ENCODE results near the gene FAM120A.

The FAM120A gene

DNA sequence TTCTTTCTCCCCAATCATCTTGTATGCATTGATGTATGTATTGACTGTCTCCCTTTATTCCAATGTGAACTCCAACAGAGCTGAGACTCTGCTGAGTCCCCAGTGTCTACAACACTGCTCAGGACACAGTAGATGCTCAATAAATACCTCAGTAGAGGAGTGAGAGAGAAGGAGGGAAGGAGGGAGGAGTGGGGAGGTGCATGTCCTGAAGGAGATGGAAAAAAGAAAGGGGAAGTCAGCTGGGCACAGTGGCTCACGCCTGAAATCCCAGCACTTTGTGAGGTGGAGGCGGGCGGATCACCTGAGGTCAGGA, 122.0 kb downstream of the FAM120A start:
- peaks cover 17% of the 10 kb centered on the region for H3K4me1 Mint-ChIP-seq
- TF ChIP-seq, protein P1, sequence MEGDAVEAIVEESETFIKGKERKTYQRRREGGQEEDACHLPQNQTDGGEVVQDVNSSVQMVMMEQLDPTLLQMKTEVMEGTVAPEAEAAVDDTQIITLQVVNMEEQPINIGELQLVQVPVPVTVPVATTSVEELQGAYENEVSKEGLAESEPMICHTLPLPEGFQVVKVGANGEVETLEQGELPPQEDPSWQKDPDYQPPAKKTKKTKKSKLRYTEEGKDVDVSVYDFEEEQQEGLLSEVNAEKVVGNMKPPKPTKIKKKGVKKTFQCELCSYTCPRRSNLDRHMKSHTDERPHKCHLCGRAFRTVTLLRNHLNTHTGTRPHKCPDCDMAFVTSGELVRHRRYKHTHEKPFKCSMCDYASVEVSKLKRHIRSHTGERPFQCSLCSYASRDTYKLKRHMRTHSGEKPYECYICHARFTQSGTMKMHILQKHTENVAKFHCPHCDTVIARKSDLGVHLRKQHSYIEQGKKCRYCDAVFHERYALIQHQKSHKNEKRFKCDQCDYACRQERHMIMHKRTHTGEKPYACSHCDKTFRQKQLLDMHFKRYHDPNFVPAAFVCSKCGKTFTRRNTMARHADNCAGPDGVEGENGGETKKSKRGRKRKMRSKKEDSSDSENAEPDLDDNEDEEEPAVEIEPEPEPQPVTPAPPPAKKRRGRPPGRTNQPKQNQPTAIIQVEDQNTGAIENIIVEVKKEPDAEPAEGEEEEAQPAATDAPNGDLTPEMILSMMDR (IDR thresholded peaks at IDR 0.05; ENCODE audit: unreplicated experiment in 3 of 3) = no peak
- peak overlapping the region; percentile 68 to 85 (median 80) for H3K4me3 Mint-ChIP-seq
- H3K27ac Mint-ChIP-seq = peak overlapping the region in 1 of 3 experiments; percentile 53
- H3K27me3 Mint-ChIP-seq (ENCODE audit: low read depth) = no peaks in the 10 kb centered on the region
- peaks cover 18% of the 10 kb centered on the region for H3K9me3 Mint-ChIP-seq
- H3K36me3 Mint-ChIP-seq (ENCODE audit: low read depth) = peaks cover 18% of the 10 kb centered on the region

DNA sequence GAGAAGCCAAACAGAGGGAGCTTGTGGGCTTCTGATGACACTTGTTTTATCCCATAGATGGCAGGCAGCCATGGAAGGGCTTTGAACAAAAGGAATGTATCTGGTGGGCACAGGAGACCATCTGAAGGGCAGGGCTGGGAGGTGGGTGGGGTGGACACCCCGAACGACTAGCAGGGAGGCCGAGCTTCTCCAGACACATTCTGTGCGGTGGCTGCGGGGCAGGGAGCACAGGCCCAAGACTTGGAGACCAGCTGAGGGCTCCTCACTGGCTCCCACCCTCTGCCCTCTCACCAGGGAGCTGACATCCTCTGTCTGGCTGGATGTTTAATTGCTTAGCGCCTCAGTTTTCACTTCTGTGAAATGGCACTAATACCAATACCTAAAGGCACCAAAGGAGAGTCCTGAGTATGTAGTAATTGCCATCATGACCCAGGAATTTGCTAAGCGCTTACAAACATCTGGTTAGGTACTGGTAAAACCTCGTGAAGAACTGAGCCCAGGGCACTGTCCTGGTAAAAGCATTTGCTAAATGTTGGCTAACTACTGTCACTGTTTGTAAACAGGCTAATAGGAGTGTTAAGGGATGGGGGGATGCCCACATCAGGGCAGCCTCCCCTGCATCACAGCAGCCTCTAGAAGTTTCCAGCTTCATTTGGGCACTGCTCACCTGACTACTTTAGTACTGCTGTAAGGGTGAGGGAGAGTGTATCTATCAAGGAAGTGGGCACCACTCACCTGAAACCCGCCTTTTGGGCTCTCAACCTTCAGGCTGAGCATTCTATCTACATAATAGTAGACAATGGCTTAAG, 122.8 kb downstream of the FAM120A start:
- TF ChIP-seq, protein P1 (IDR thresholded peaks at IDR 0.05; ENCODE audit: unreplicated experiment in 3 of 3) = no peak
- Mint-ChIP-seq H3K4me3 (peak overlapping the region; percentile 92 to 96 (median 94)), H3K27me3 (ENCODE audit: low read depth) (no peaks in the 10 kb centered on the region), H3K27ac (peak overlapping the region; percentile 71 to 92 (median 90)), H3K9me3 (peaks cover 18% of the 10 kb centered on the region), H3K36me3 (ENCODE audit: low read depth) (peaks cover 18% of the 10 kb centered on the region), H3K4me1 (peaks cover 25% of the 10 kb centered on the region)

DNA sequence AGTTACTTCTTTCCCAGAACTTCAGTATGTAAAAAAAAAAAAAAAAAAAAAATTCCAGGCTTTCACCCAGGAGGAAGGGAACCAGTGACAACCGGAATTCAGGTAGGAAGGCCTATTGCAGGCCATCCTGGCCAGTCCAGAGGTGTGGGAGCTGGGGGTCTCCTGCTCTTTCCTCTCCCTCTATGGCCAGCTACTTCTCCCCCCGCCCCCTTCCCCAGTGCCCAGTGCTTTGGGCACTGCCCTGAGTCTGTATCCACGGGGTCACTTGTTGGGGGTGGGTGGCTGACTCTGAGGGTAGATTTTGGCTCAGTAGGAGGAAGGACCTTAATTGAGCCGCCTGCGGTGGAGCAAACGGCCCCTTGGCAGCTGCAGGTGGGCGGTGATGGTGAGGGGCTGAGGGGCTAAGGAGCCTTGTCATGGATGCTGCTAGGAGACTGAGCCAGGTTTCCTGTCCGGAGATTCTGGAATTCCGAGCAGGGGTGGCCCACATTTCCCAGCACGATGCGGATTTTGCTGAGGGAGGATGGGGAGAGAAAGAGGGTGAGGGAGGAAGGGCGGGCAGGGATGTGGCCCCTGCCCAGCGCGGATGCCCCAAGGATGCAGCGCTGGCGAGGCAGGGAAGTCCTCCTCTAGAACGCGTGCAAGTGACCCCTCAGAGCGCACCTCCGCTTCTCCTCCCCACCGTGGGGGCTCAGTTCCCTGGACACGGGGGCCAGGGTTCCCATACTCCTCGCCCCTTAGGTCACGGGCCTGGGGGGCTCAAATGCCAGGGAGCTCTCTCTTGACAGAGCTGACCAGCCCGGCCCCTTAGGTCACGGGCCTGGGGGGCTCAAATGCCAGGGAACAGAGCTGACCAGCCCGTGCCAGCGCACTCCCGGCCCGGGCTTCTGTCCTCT, 123.7 kb downstream of the FAM120A start:
- TF ChIP-seq, protein P1 (IDR thresholded peaks at IDR 0.05; ENCODE audit: unreplicated experiment in 3 of 3) = no peak
- peaks cover 33% of the 10 kb centered on the region for H3K4me1 Mint-ChIP-seq
- peak overlapping the region; percentile 92 to 96 (median 94) for H3K4me3 Mint-ChIP-seq
- H3K9me3 Mint-ChIP-seq = peaks cover 18% of the 10 kb centered on the region
- peaks cover 18% of the 10 kb centered on the region for H3K36me3 Mint-ChIP-seq (ENCODE audit: low read depth)
- H3K27me3 Mint-ChIP-seq (ENCODE audit: low read depth) = no peaks in the 10 kb centered on the region
- peak overlapping the region; percentile 90 to 93 (median 92) for H3K27ac Mint-ChIP-seq

DNA sequence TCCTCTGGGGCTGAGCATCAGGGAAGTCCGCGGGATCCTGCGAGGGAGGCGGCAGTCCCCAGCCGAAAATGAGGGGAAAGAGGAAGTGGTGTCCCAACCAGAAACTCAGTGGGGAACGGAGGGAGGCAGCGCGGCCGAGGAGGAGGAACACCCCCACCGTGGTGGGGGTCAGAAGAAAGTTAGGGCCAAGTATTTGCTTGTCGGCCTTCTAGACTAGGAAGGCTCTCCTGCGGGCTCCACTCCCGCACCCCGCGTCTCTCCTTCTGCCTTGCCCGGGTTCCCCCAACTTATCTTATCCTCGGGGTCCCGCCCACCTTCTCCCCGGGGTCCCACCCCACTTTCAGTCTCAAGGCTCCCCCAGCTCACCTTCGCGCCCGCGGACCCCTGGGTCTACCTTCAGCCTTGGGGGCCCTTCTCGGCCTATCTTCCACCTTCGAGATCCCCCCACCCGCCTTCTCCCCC, 124.3 kb downstream of the FAM120A start:
- peaks cover 40% of the 10 kb centered on the region for H3K4me1 Mint-ChIP-seq
- H3K4me3 Mint-ChIP-seq = peak overlapping the region; percentile 92 to 96 (median 94)
- peaks cover 12% of the 10 kb centered on the region for H3K9me3 Mint-ChIP-seq
- TF ChIP-seq, protein P1 (IDR thresholded peaks at IDR 0.05; ENCODE audit: unreplicated experiment in 3 of 3) = no peak
- H3K36me3 Mint-ChIP-seq (ENCODE audit: low read depth) = peaks cover 11% of the 10 kb centered on the region
- H3K27ac Mint-ChIP-seq = peak overlapping the region; percentile 90 to 93 (median 92)
- H3K27me3 Mint-ChIP-seq (ENCODE audit: low read depth) = no peaks in the 10 kb centered on the region

DNA sequence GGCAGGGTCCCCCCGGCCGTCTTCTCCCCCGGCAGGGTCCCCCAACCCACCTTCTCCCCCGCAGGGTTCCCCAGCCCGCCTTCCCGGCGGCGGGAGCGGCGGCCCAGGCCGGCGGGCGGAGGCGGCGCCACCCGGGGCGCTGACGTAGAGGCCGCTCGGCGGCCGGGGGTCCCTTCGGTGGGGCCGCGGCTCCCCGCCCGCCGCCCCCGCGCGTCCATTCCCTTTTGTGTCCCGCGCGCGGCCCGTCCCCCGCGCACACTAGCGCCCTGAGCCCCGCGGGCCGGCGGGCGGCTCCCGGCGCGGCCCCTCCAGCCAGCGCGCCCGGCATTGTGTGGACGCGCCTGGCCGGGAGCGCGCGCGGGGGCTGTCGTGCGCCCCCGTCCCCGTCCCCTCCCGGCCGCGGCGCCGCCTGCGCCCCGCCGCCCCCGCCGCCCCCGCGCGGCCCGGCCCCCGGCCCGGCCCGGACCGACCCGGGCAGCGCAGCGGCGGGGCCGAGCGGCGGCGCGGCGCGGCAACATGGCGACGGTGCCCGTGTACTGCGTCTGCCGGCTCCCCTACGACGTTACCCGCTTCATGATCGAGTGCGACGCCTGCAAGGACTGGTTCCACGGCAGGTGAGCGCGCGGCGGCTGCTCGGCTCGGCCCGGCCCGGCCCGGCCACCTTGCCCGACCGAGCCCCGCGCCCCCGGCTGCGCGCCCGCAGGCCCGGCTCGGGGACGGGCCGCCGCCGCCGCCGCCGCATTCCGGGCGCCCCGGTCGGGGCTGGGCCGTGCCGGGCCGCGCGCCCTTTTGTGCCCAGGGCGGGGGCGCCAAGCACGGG, 125.0 kb downstream of the FAM120A start, which contains the start of gene PHF2:
PHF2 (plus strand) TSS at position 327 of the 820 bp plus-strand sequence; CDS start at position 517, 190 bp downstream.
- Mint-ChIP-seq H3K27ac (peak within 1 kb of the TSS; percentile 90 to 93 (median 92)), H3K27me3 (ENCODE audit: low read depth) (no peaks in the 10 kb centered on the region), H3K4me1 (peaks cover 47% of the 10 kb centered on the region), H3K36me3 (ENCODE audit: low read depth) (peaks cover 5% of the 10 kb centered on the region), H3K9me3 (peaks cover 7% of the 10 kb centered on the region), H3K4me3 (peak within 1 kb of the TSS; percentile 92 to 96 (median 94))
- TF ChIP-seq, protein P1 (IDR thresholded peaks at IDR 0.05; ENCODE audit: unreplicated experiment in 3 of 3) = no peak

Measured in nephron (organoid).